H9 (cell line): ENCODE data around the gene FANCC. TPM values are rescaled to one million over a fixed set of nuclear protein-coding genes. Genes with fewer than 3 reads are reported as not detected.

Experiments
- DNase-seq: peaks from one replicate; pipeline ENCODE4 v3.0.0-alpha.2; 2017
- H2AFZ ChIP-seq: one replicate; pipeline ENCODE4 v1.6.1; 2013; ENCODE audit warnings: mild to moderate bottlenecking, low read length, control low read depth, moderate library complexity
- H2AK5ac ChIP-seq: 2 replicates; pipeline ENCODE4 v1.6.1; 2013; ENCODE audit warnings: low read length, control low read depth, mixed read lengths; ENCODE audit not compliant: insufficient read length
- H2BK120ac ChIP-seq: one replicate; pipeline ENCODE4 v1.6.1; 2013; ENCODE audit warnings: low read depth, mild to moderate bottlenecking, low read length, control low read depth, inconsistent platforms; ENCODE audit not compliant: poor library complexity, severe bottlenecking
- H2BK12ac ChIP-seq: 2 replicates; pipeline ENCODE4 v1.6.1; 2013; ENCODE audit warnings: low read length, control low read depth, mixed read lengths, low read depth; ENCODE audit not compliant: insufficient read length
- H2BK15ac ChIP-seq: 2 replicates; pipeline ENCODE4 v1.6.1; 2013; ENCODE audit warnings: low read depth, low read length, control low read depth
- H2BK20ac ChIP-seq: one replicate; pipeline ENCODE4 v1.6.1; 2013; ENCODE audit warnings: low read depth, mild to moderate bottlenecking, low read length, control low read depth, inconsistent platforms; ENCODE audit not compliant: poor library complexity, severe bottlenecking
- H2BK5ac ChIP-seq: 2 replicates; pipeline ENCODE4 v1.6.1; 2013; ENCODE audit warnings: low read length, control low read depth, mixed read lengths; ENCODE audit not compliant: insufficient read length
- H3K14ac ChIP-seq: 2 replicates; pipeline ENCODE4 v1.6.1; 2013; ENCODE audit warnings: low read length, control low read depth; ENCODE audit not compliant: insufficient read depth
- H3K18ac ChIP-seq: 2 replicates; pipeline ENCODE4 v1.6.1; 2013; ENCODE audit warnings: low read depth, mild to moderate bottlenecking, mixed read lengths, low read length, control low read depth; ENCODE audit not compliant: insufficient read length
- H3K23ac ChIP-seq: 2 replicates; pipeline ENCODE4 v1.6.1; 2013; ENCODE audit warnings: low read length, control low read depth, mixed read lengths, low read depth; ENCODE audit not compliant: insufficient read length
- H3K23me2 ChIP-seq: 2 replicates; pipeline ENCODE4 v1.6.1; 2013; ENCODE audit warnings: low read depth, mild to moderate bottlenecking, mixed read lengths, low read length, control low read depth; ENCODE audit not compliant: insufficient read length, poor library complexity, severe bottlenecking
- H3K27ac ChIP-seq: 2 replicates; pipeline ENCODE4 v1.5.1; 2013; ENCODE audit warnings: low read length, control low read depth, mixed read lengths, low read depth; ENCODE audit not compliant: insufficient read length
- H3K27me3 ChIP-seq: 2 replicates; pipeline ENCODE4 v1.6.1; 2013; ENCODE audit warnings: low read length, control low read depth, inconsistent platforms; ENCODE audit not compliant: insufficient read depth
- H3K4ac ChIP-seq: 2 replicates; pipeline ENCODE4 v1.6.1; 2013; ENCODE audit warnings: low read depth, mild to moderate bottlenecking, control low read depth, inconsistent platforms, low read length, moderate library complexity
- H3K4me1 ChIP-seq: 2 replicates; pipeline ENCODE4 v1.6.1; 2013; ENCODE audit warnings: low read length, control low read depth, inconsistent platforms; ENCODE audit not compliant: insufficient read depth
- H3K4me2 ChIP-seq: 2 replicates; pipeline ENCODE4 v1.6.1; 2013; ENCODE audit warnings: low read length, control low read depth, mixed read lengths; ENCODE audit not compliant: insufficient read length, insufficient read depth
- H3K56ac ChIP-seq: 2 replicates; pipeline ENCODE4 v1.6.1; 2013; ENCODE audit warnings: low read depth, mild to moderate bottlenecking, mixed read lengths, low read length, control low read depth; ENCODE audit not compliant: insufficient read length
- H3K79me1 ChIP-seq: 2 replicates; pipeline ENCODE4 v1.6.1; 2013; ENCODE audit warnings: low read depth, mild to moderate bottlenecking, moderate library complexity, low read length, control low read depth, inconsistent platforms; ENCODE audit not compliant: insufficient read depth, poor library complexity, severe bottlenecking
- H3K79me2 ChIP-seq: 2 replicates; pipeline ENCODE4 v1.6.1; 2013; ENCODE audit warnings: low read length, control low read depth, inconsistent platforms; ENCODE audit not compliant: insufficient read depth
- H3K9ac ChIP-seq: 2 replicates; pipeline ENCODE4 v1.6.1; 2013; ENCODE audit warnings: low read length, control low read depth, mixed read lengths; ENCODE audit not compliant: insufficient read length; ENCODE audit errors: extremely low read depth
- H3K9me3 ChIP-seq: one replicate; pipeline ENCODE4 v1.6.1; 2013; ENCODE audit warnings: low read depth, low read length, inconsistent platforms; ENCODE audit not compliant: control insufficient read depth
- H3T11ph ChIP-seq: one replicate; pipeline ENCODE4 v1.6.1; 2013; ENCODE audit warnings: mild to moderate bottlenecking, low read length, control low read depth, inconsistent platforms
- H4K20me1 ChIP-seq: one replicate; pipeline ENCODE4 v1.6.1; 2013; ENCODE audit not compliant: control insufficient read depth, insufficient read length, insufficient read depth
- H4K5ac ChIP-seq: 2 replicates; pipeline ENCODE4 v1.6.1; 2013; ENCODE audit warnings: low read depth, mild to moderate bottlenecking, mixed read lengths, low read length, control low read depth; ENCODE audit not compliant: insufficient read length
- H4K8ac ChIP-seq: replicated peaks from 2 replicates; pipeline ENCODE4 v1.6.1; 2013; ENCODE audit warnings: low read length, control low read depth, mixed read lengths, low read depth; ENCODE audit not compliant: insufficient read length
- H4K91ac ChIP-seq: 2 replicates; pipeline ENCODE4 v1.6.1; 2013; ENCODE audit warnings: low read depth, mild to moderate bottlenecking, moderate library complexity, mixed read lengths, low read length, control low read depth; ENCODE audit not compliant: insufficient read length
- H3K27ac Mint-ChIP-seq, 3 experiments: 2 replicates in 2 of 3; 3 replicates in 1 of 3; pipeline ENCODE4 v1.8.0; 2020 to 2021; ENCODE audit warnings: mixed read lengths in 3 of 3, mild to moderate bottlenecking in 1 of 3, moderate library complexity in 1 of 3
- H3K27me3 Mint-ChIP-seq: 2 replicates; pipeline ENCODE4 v1.8.0; 2021; ENCODE audit warnings: low read depth, mild to moderate bottlenecking, moderate library complexity, mixed read lengths
- H3K36me3 Mint-ChIP-seq, 3 experiments: 2 replicates in 2 of 3; 3 replicates in 1 of 3; pipeline ENCODE4 v1.8.0; 2020 to 2021; ENCODE audit warnings: low read depth in 3 of 3, mixed read lengths in 3 of 3; ENCODE audit not compliant: insufficient read depth in 1 of 3
- H3K4me1 Mint-ChIP-seq, 2 experiments: 2 replicates each; pipeline ENCODE4 v1.8.0; 2020; ENCODE audit warnings: mixed read lengths in 2 of 2
- H3K4me3 Mint-ChIP-seq, 2 experiments: 2 replicates in 1 of 2; 3 replicates in 1 of 2; pipeline ENCODE4 v1.8.0; 2020 to 2021; ENCODE audit warnings: mild to moderate bottlenecking in 2 of 2, mixed read lengths in 2 of 2, moderate library complexity in 1 of 2
- H3K9me3 Mint-ChIP-seq, 2 experiments: 2 replicates in 1 of 2; 3 replicates in 1 of 2; pipeline ENCODE4 v1.8.0; 2020; ENCODE audit warnings: mild to moderate bottlenecking in 2 of 2, mixed read lengths in 2 of 2, moderate library complexity in 1 of 2
- CTCF ChIP-seq: fragments of 200-600 bp; sonication (generic); conservative IDR thresholded peaks from 3 replicates; pipeline ENCODE4 v1.8.0; 2021; ENCODE audit warnings: antibody characterized with exemption, mild to moderate bottlenecking
- WGBS: extraction: QIAGEN DNeasy Blood & Tissue Kit; methylation state at CpG from one replicate; pipeline ENCODE4 v1.1.7; 2013; ENCODE audit warnings: missing lambda C conversion rate, low lambda C conversion rate, mixed read lengths; ENCODE audit not compliant: insufficient read length; ENCODE audit errors: extremely low coverage; 5-methylcytosine and 5-hydroxymethylcytosine counted together
- total RNA-seq: library from RNA; stranded (reverse); gene quantifications from 2 replicates; pipeline ENCODE4 v1.2.1, GENCODE V29; 2021

The FANCC gene
- total RNA-seq, 1 experiment from 2014 or later = 14.6 TPM

- no peak overlapping the region for H3K4ac ChIP-seq
- no peak overlapping the region for H2AFZ ChIP-seq
- H3K4me3 Mint-ChIP-seq = no peak overlapping the region
- H2BK15ac ChIP-seq = no peak overlapping the region
- no peak for DNase-seq
- H3K9ac ChIP-seq = no peak overlapping the region
- H3K79me2 ChIP-seq = no peaks in the 10 kb centered on the region; the same call in 1 of the 2 replicates
- H3K4me1 Mint-ChIP-seq = peaks cover 7 to 9% of the 10 kb centered on the region in 2 experiments
- no peak overlapping the region for H4K5ac ChIP-seq
- H3K9me3 Mint-ChIP-seq = no peaks in the 10 kb centered on the region
- no peak overlapping the region for H2BK5ac ChIP-seq
- H3K79me1 ChIP-seq = no peaks in the 10 kb centered on the region
- H3K4me2 ChIP-seq = no peak overlapping the region
- H3K23ac ChIP-seq = no peak overlapping the region
- H3K36me3 Mint-ChIP-seq = no peaks in the 10 kb centered on the region; a peak in 1 of 7 replicates
- no peak overlapping the region for H3K56ac ChIP-seq
- no peak overlapping the region for H3K27ac Mint-ChIP-seq
- H3K14ac ChIP-seq = no peak overlapping the region
- WGBS = no CpG with 5 or more reads among the region's 3 CpGs
- H3K4me1 ChIP-seq = no peaks in the 10 kb centered on the region
- TF ChIP-seq CTCF = no peak
- no peaks in the 10 kb centered on the region for H4K20me1 ChIP-seq
- H2BK20ac ChIP-seq = no peak overlapping the region
- H3K9me3 ChIP-seq = no peaks in the 10 kb centered on the region
- no peaks in the 10 kb centered on the region for H3K27me3 Mint-ChIP-seq
- H4K8ac ChIP-seq = no peak overlapping the region
- no peak overlapping the region for H3K18ac ChIP-seq
- H3K23me2 ChIP-seq = no peaks in the 10 kb centered on the region
- H3T11ph ChIP-seq = no peak overlapping the region
- H2AK5ac ChIP-seq = no peak overlapping the region
- H2BK120ac ChIP-seq = no peak overlapping the region
- no peak overlapping the region for H2BK12ac ChIP-seq
- no peak overlapping the region for H3K27ac ChIP-seq
- no peak overlapping the region for H4K91ac ChIP-seq
- no peaks in the 10 kb centered on the region for H3K27me3 ChIP-seq
Measured at GRCh38 chr9:95305770-95306492, 11.6 kb downstream of the FANCC start.
